Neural cell (in vitro differentiated cells): ENCODE results near the gene LYAR. TPM values are rescaled to one million over a fixed set of nuclear protein-coding genes. Genes with fewer than 3 reads are reported as not detected.

Experiments
- H2AFZ ChIP-seq: fragments of 200-600, 300-800 bp; sonication (generic), shearing (Covaris generic); 2 replicates; pipeline ENCODE4 v1.6.0; 2014; ENCODE audit warnings: low read depth, mild to moderate bottlenecking, antibody characterized with exemption, low read length, moderate library complexity
- H3F3A ChIP-seq: fragments of 200-600 bp; shearing (Covaris generic); 2 replicates; pipeline ENCODE4 v1.6.1; 2016; ENCODE audit warnings: mild to moderate bottlenecking, moderate library complexity, mixed read lengths, antibody characterized with exemption, low read length; ENCODE audit not compliant: insufficient read depth, poor library complexity, severe bottlenecking
- H3K27ac ChIP-seq: fragments of 200-600, 300-800 bp; sonication (generic), shearing (Covaris generic); 2 replicates; pipeline ENCODE4 v1.5.1; 2014; ENCODE audit warnings: mild to moderate bottlenecking, low read length, moderate library complexity
- H3K27me3 ChIP-seq: fragments of 300-800, 200-600 bp; sonication (generic), shearing (Covaris generic); 2 replicates; pipeline ENCODE4 v1.6.0; 2014; ENCODE audit warnings: mild to moderate bottlenecking, low read depth, low read length, moderate library complexity; ENCODE audit not compliant: insufficient read depth
- H3K36me3 ChIP-seq: fragments of 300-800, 200-600 bp; sonication (generic), shearing (Covaris generic); 2 replicates; pipeline ENCODE4 v1.5.1; 2014; ENCODE audit warnings: mild to moderate bottlenecking, antibody characterized with exemption, low read length, moderate library complexity; ENCODE audit not compliant: insufficient read depth
- H3K4me2 ChIP-seq: fragments of 300-800, 200-600 bp; sonication (generic), shearing (Covaris generic); 2 replicates; pipeline ENCODE4 v1.6.0; 2014; ENCODE audit warnings: mild to moderate bottlenecking, low read length
- H3K4me3 ChIP-seq: fragments of 300-800, 200-600 bp; sonication (generic), shearing (Covaris generic); 2 replicates; pipeline ENCODE4 v1.5.1; 2014; ENCODE audit warnings: mild to moderate bottlenecking, low read length, moderate library complexity
- H3K79me2 ChIP-seq: fragments of 200-600 bp; shearing (Covaris generic); replicated peaks from 2 replicates; pipeline ENCODE4 v1.6.0; 2014; ENCODE audit warnings: mild to moderate bottlenecking, low read length, moderate library complexity; ENCODE audit not compliant: insufficient read depth
- H3K9ac ChIP-seq: fragments of 300-800, 200-600 bp; sonication (generic), shearing (Covaris generic); 2 replicates; pipeline ENCODE4 v1.6.1; 2016; ENCODE audit warnings: mild to moderate bottlenecking, low read length, mixed read lengths
- H3K9me2 ChIP-seq: fragments of 200-600 bp; shearing (Covaris generic); 2 replicates; pipeline ENCODE4 v1.6.1; 2016; ENCODE audit warnings: mild to moderate bottlenecking, low read length, mixed read lengths; ENCODE audit not compliant: insufficient read depth
- H3K9me3 ChIP-seq: fragments of 200-600, 300-800 bp; sonication (generic), shearing (Covaris generic); 2 replicates; pipeline ENCODE4 v1.6.1; 2016; ENCODE audit warnings: mild to moderate bottlenecking, mixed run types, low read length, moderate library complexity, mixed read lengths
- H4K20me1 ChIP-seq: fragments of 200-600 bp; shearing (Covaris generic); 2 replicates; pipeline ENCODE4 v1.6.1; 2016; ENCODE audit warnings: mild to moderate bottlenecking, mixed run types; ENCODE audit not compliant: insufficient read depth
- CTCF ChIP-seq: fragments of 450-650 bp; IDR thresholded peaks from 2 replicates; pipeline ENCODE4 v1.5.1; 2014; ENCODE audit warnings: antibody characterized with exemption, mild to moderate bottlenecking, moderate library complexity; ENCODE audit not compliant: poor library complexity, severe bottlenecking
- EP300 ChIP-seq: fragments of 450-650 bp; conservative IDR thresholded peaks from 2 replicates; pipeline ENCODE4 v1.6.1; 2014; ENCODE audit warnings: antibody characterized with exemption, mild to moderate bottlenecking, moderate library complexity; ENCODE audit not compliant: poor library complexity, severe bottlenecking
- EZH2 ChIP-seq: fragments of 200-600, 300-800 bp; shearing (Covaris generic), sonication (generic); IDR thresholded peaks from 2 replicates; pipeline ENCODE4 v1.6.1; 2014; ENCODE audit warnings: antibody characterized with exemption, low read length, borderline replicate concordance, mild to moderate bottlenecking; ENCODE audit not compliant: insufficient read depth, poor library complexity, severe bottlenecking
- MXI1 ChIP-seq: fragments of 450-650 bp; conservative IDR thresholded peaks from 2 replicates; pipeline ENCODE4 v1.6.1; 2014; ENCODE audit warnings: antibody characterized with exemption, mild to moderate bottlenecking; ENCODE audit not compliant: poor library complexity, severe bottlenecking
- POLR2AphosphoS5 ChIP-seq: IDR thresholded peaks from 2 replicates; pipeline ENCODE4 v1.6.1; 2012
- RAD21 ChIP-seq: fragments of 450-650 bp; conservative IDR thresholded peaks from 2 replicates; pipeline ENCODE4 v1.6.1; 2014; ENCODE audit warnings: antibody characterized with exemption, mild to moderate bottlenecking, moderate library complexity
- SMC3 ChIP-seq: fragments of 450-650 bp; conservative IDR thresholded peaks from 2 replicates; pipeline ENCODE4 v1.6.1; 2014; ENCODE audit warnings: antibody characterized with exemption, mild to moderate bottlenecking, moderate library complexity; ENCODE audit not compliant: poor library complexity
- TAF1 ChIP-seq: IDR thresholded peaks from 2 replicates; pipeline ENCODE4 v1.6.1; 2012; ENCODE audit warnings: low read depth
- polyA plus RNA-seq: library from polyadenylated mRNA; depleted of rRNA; stranded (reverse); fragments of >200 nt; gene quantifications from 2 replicates; pipeline ENCODE4 v1.2.3, GENCODE V29; 2014
- TF ChIP-seq, protein P1 (sequence below): IDR thresholded peaks from 2 replicates; pipeline ENCODE4 v1.6.1; 2012; ENCODE audit warnings: borderline replicate concordance

Gene LYAR
- polyA plus RNA-seq, 1 donor from 2014 or later, result 14.7 TPM

DNA sequence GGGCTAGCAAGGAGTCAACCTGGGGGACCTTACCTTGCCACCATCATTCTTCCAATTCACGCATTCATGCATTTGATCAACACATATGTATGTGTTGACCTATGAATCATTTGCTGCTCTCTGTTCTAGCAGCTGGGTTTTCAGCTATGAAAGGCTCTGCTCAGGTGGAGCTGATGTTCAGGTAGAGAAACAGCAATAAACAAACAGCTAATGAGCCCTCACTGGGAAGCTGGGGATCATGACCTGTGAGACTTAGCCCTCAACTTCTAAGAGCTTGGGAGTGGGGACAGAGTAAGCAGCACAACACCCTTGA is 61.6 kb downstream of the LYAR start:
- Histone ChIP-seq H3K4me3 (no peak overlapping the region), H4K20me1 (no peaks in the 10 kb centered on the region), H3K9me3 (no peaks in the 10 kb centered on the region), H2AFZ (no peak overlapping the region), H3K36me3 (no peaks in the 10 kb centered on the region), H3K79me2 (no peaks in the 10 kb centered on the region), H3K4me2 (no peak overlapping the region), H3K27ac (no peak overlapping the region), H3K9ac (no peak overlapping the region), H3K9me2 (no peaks in the 10 kb centered on the region), H3K27me3 (peaks cover 50% of the 10 kb centered on the region), H3F3A (no peaks in the 10 kb centered on the region)
- TF ChIP-seq EP300 (no peak), CTCF (no peak), MXI1 (no peak), SMC3 (no peak), POLR2AphosphoS5 (no peak), EZH2 (no peak), RAD21 (no peak)
- TF ChIP-seq, protein P1, sequence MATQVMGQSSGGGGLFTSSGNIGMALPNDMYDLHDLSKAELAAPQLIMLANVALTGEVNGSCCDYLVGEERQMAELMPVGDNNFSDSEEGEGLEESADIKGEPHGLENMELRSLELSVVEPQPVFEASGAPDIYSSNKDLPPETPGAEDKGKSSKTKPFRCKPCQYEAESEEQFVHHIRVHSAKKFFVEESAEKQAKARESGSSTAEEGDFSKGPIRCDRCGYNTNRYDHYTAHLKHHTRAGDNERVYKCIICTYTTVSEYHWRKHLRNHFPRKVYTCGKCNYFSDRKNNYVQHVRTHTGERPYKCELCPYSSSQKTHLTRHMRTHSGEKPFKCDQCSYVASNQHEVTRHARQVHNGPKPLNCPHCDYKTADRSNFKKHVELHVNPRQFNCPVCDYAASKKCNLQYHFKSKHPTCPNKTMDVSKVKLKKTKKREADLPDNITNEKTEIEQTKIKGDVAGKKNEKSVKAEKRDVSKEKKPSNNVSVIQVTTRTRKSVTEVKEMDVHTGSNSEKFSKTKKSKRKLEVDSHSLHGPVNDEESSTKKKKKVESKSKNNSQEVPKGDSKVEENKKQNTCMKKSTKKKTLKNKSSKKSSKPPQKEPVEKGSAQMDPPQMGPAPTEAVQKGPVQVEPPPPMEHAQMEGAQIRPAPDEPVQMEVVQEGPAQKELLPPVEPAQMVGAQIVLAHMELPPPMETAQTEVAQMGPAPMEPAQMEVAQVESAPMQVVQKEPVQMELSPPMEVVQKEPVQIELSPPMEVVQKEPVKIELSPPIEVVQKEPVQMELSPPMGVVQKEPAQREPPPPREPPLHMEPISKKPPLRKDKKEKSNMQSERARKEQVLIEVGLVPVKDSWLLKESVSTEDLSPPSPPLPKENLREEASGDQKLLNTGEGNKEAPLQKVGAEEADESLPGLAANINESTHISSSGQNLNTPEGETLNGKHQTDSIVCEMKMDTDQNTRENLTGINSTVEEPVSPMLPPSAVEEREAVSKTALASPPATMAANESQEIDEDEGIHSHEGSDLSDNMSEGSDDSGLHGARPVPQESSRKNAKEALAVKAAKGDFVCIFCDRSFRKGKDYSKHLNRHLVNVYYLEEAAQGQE, result no peak

GRCh38 chr4:4227510-4228355 is 62.2 kb downstream of the LYAR start:
- H3K9ac ChIP-seq, result no peak overlapping the region
- H2AFZ ChIP-seq, result no peak overlapping the region
- no peak overlapping the region for H3K4me3 ChIP-seq
- TF ChIP-seq, protein P1, result no peak
- TF ChIP-seq EP300 (no peak), MXI1 (no peak), EZH2 (no peak), SMC3 (no peak), RAD21 (no peak), CTCF (no peak), TAF1 (no peak), POLR2AphosphoS5 (no peak)
- H3K79me2 ChIP-seq, result no peaks in the 10 kb centered on the region
- H3K27me3 ChIP-seq, result peaks cover 52% of the 10 kb centered on the region
- H3K9me2 ChIP-seq, result no peaks in the 10 kb centered on the region
- H3K9me3 ChIP-seq, result no peaks in the 10 kb centered on the region
- H3K27ac ChIP-seq, result no peak overlapping the region
- no peaks in the 10 kb centered on the region for H3K36me3 ChIP-seq
- H3K4me2 ChIP-seq, result no peak overlapping the region
- no peaks in the 10 kb centered on the region for H4K20me1 ChIP-seq
- no peaks in the 10 kb centered on the region for H3F3A ChIP-seq
